COLO668 (cell line): Measurements from ENCODE around the gene TLCD5.

Experiments used
- DNase-seq: peaks from one replicate; lab custom pipeline; 2025; ENCODE audit not compliant: unreplicated experiment; lab: John Stamatoyannopoulos, UW

TLCD5 gene

GRCh38 chr11:120378474-120378873 is 53.4 kb downstream of the TLCD5 start:
- no peak for DNase-seq

- DNase-seq = no peak
These were observed 56.3 kb downstream of the TLCD5 start for GRCh38 chr11:120381401-120381800.
